Dendritic cell treated with granulocyte-macrophage colony-stimulating factor and Interleukin-4, amounts not matched to agents 40 ng/mL and 50 ng/mL, for 4 days (primary cell): Measurements from ENCODE around the gene DNAH8.

Experiments used
- H3K27ac Mint-ChIP-seq: one replicate; pipeline ENCODE4 v1.8.0; 2022; ENCODE audit warnings: mild to moderate bottlenecking, mixed read lengths
- H3K27me3 Mint-ChIP-seq: one replicate; pipeline ENCODE4 v1.8.0; 2022; ENCODE audit warnings: mild to moderate bottlenecking, mixed read lengths
- H3K36me3 Mint-ChIP-seq: one replicate; pipeline ENCODE4 v1.8.0; 2022; ENCODE audit warnings: low read depth, mixed read lengths
- H3K4me1 Mint-ChIP-seq: one replicate; pipeline ENCODE4 v1.8.0; 2022; ENCODE audit warnings: low read depth, mixed read lengths
- H3K4me3 Mint-ChIP-seq: one replicate; pipeline ENCODE4 v1.8.0; 2022; ENCODE audit warnings: mild to moderate bottlenecking, moderate library complexity, mixed read lengths
- H3K9me3 Mint-ChIP-seq: one replicate; pipeline ENCODE4 v1.8.0; 2022; ENCODE audit warnings: mixed read lengths
- intact Hi-C: fragments of 100-400 bp; cut with micrococcal nuclease; formaldehyde crosslinking; loops from one replicate; pipeline ENCODE4 v1.15.0; 2022

DNAH8 gene

DNA sequence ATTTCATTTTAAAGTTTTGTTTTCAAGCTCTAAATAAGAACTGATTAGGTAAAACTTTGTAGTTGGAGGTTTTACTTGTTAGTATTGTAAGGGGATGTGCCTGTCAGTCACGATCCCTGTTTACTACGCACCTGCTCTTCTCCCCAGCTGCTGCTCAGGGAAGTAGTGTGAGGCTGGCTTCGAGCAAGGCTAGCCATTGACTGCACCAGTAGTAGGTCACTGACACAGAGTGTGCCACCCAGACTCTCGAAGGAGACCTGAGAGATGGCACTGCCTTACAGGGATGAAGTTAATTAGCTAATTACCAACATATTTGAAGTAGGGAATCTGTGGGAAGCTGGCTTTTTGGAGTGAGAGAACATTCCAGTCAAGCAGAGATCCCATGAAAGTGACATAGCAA, 89.2 kb downstream of the DNAH8 start:
- peaks cover 24% of the 10 kb centered on the region for H3K27me3 Mint-ChIP-seq
- intact Hi-C loops, result no loop called here
- no peaks in the 10 kb centered on the region for H3K4me1 Mint-ChIP-seq
- H3K36me3 Mint-ChIP-seq, result no peaks in the 10 kb centered on the region
- H3K9me3 Mint-ChIP-seq, result no peaks in the 10 kb centered on the region
- H3K4me3 Mint-ChIP-seq, result no peak overlapping the region
- no peak overlapping the region for H3K27ac Mint-ChIP-seq

DNA sequence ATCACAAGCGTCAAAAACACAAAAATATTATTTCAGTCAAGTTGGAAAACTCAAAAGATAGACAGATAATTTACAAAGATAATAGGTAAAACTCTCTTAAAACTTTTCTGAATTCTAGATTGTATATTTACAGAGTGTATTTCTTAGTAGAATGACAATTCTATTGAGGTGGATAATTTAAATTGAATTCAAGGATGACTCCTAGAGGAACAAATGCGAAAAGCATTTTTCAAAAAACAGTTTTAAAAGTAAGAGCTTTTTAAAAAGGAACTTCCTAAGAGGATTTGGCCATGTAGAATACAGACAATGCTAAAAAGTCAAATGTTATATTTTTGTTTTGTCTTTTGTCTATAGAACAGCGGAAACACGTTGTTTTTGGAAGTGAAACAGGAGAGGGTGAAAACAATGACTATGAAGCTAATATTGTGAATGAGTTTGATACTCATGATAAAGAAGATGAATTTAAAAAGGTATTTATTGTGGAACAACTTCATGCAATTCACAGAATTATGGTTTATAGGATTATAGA, 90.1 kb downstream of the DNAH8 start:
- H3K27ac Mint-ChIP-seq, result no peak overlapping the region
- no peaks in the 10 kb centered on the region for H3K9me3 Mint-ChIP-seq
- intact Hi-C loops, result no loop called here
- H3K36me3 Mint-ChIP-seq, result no peaks in the 10 kb centered on the region
- H3K4me1 Mint-ChIP-seq, result no peaks in the 10 kb centered on the region
- H3K4me3 Mint-ChIP-seq, result no peak overlapping the region
- peaks cover 23% of the 10 kb centered on the region for H3K27me3 Mint-ChIP-seq

- no peaks in the 10 kb centered on the region for H3K36me3 Mint-ChIP-seq
- H3K4me1 Mint-ChIP-seq, result no peaks in the 10 kb centered on the region
- H3K27me3 Mint-ChIP-seq, result peaks cover 20% of the 10 kb centered on the region
- no peak overlapping the region for H3K4me3 Mint-ChIP-seq
- intact Hi-C loops, result no loop called here
- H3K27ac Mint-ChIP-seq, result no peak overlapping the region
- H3K9me3 Mint-ChIP-seq, result no peaks in the 10 kb centered on the region
These were observed 90.6 kb downstream of the DNAH8 start for GRCh38 chr6:38805692-38806091.

GRCh38 chr6:38806271-38806670, 91.2 kb downstream of the DNAH8 start:
- H3K4me1 Mint-ChIP-seq, result no peaks in the 10 kb centered on the region
- H3K36me3 Mint-ChIP-seq, result no peaks in the 10 kb centered on the region
- intact Hi-C loops, result no loop called here
- H3K27ac Mint-ChIP-seq, result no peak overlapping the region
- no peaks in the 10 kb centered on the region for H3K9me3 Mint-ChIP-seq
- peaks cover 26% of the 10 kb centered on the region for H3K27me3 Mint-ChIP-seq
- H3K4me3 Mint-ChIP-seq, result no peak overlapping the region

DNA sequence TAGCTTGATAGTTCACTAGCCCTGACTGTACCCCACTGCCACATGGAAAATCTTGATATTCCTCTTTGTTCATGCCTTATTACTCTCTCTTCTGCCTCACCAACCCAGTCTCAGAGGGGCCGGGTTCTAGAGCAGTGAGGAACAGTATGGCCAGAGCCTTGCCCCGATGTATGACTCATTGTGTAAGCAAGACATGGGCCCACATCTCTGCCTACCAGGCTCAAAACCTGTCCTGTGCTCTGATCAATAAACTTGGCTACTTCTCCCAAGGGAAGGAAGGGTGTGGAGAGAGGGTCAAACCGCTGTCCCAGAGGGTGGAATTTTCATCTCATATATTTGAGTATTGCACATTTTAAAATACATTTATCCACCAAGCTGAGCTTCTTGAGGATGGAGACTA, 91.7 kb downstream of the DNAH8 start:
- intact Hi-C loops, result no loop called here
- Mint-ChIP-seq H3K27ac (no peak overlapping the region), H3K9me3 (no peaks in the 10 kb centered on the region), H3K4me3 (no peak overlapping the region), H3K27me3 (peaks cover 26% of the 10 kb centered on the region), H3K36me3 (no peaks in the 10 kb centered on the region), H3K4me1 (no peaks in the 10 kb centered on the region)

DNA sequence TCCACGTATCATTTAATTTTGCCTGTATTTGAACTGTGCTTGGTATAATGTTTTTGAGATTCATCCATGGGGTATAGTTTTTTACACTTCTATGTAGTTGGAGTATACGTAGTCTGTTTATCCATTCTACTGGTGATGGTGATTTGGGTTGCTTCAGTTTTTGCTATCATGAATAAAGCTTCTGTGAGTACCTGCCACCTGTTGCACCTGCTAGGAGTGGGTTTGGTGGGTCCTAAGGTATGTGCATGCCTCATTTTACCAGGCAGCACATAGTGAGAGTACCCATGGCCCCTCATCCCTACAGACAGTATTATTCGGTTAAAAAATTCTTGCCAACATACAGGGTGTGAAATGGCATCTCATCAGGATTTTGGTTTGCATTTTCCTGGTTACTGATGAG, 92.9 kb downstream of the DNAH8 start:
- Mint-ChIP-seq H3K4me3 (no peak overlapping the region), H3K36me3 (no peaks in the 10 kb centered on the region), H3K9me3 (no peaks in the 10 kb centered on the region), H3K27me3 (peaks cover 28% of the 10 kb centered on the region), H3K4me1 (no peaks in the 10 kb centered on the region), H3K27ac (no peak overlapping the region)
- intact Hi-C loops, result no loop called here

DNA sequence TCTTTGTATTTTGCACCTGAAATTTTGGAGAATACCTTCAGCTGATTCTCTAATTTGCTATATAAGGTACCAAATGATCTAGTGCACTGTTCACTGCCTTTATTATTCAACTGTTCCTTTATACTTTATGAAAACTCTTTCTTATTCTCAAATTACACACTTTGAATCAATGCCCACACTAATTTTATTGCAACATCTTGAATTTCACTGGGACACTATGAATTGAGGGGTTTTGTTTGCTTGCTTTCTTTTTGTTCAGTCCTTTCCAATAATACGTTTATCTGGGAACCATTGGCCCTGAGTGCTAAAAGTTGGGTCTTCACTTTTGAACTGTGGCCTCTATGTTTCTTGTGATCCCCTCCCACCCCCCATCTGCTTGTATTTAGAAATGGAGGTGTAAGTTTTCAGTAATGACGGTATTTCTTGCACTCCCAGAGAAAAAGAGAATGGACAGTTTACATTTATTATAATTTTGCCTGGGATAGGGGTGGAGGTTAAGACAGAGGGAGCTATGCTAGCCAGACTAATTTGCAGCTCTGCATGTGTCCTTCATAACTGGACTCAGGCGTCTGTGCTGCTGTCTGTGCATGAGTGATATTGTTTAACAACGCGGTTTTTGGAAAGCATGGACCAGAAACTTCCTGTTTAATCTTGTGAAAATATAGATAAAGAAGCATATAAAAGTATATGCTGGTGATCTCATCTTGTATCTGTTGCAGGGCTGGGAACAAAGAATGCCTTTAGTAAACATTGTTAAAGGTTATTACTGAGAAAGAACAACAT, 98.1 kb downstream of the DNAH8 start:
- intact Hi-C loops, result no loop called here

GRCh38 chr6:38814761-38815160, 99.7 kb downstream of the DNAH8 start:
- no peaks in the 10 kb centered on the region for H3K36me3 Mint-ChIP-seq
- H3K9me3 Mint-ChIP-seq, result no peaks in the 10 kb centered on the region
- no peak overlapping the region for H3K27ac Mint-ChIP-seq
- no peaks in the 10 kb centered on the region for H3K4me1 Mint-ChIP-seq
- peaks cover 27% of the 10 kb centered on the region for H3K27me3 Mint-ChIP-seq
- intact Hi-C loops, result no loop called here
- H3K4me3 Mint-ChIP-seq, result no peak overlapping the region

More for the DNA sequence above, 98.1 kb downstream of the DNAH8 start:
- Mint-ChIP-seq H3K27ac (no peak overlapping the region), H3K36me3 (no peaks in the 10 kb centered on the region), H3K4me1 (no peaks in the 10 kb centered on the region), H3K4me3 (no peak overlapping the region), H3K27me3 (peaks cover 25% of the 10 kb centered on the region), H3K9me3 (no peaks in the 10 kb centered on the region)

- H3K9me3 Mint-ChIP-seq, result no peaks in the 10 kb centered on the region
- H3K27me3 Mint-ChIP-seq, result peaks cover 27% of the 10 kb centered on the region
- H3K4me3 Mint-ChIP-seq, result no peak overlapping the region
- H3K4me1 Mint-ChIP-seq, result no peaks in the 10 kb centered on the region
- H3K27ac Mint-ChIP-seq, result no peak overlapping the region
- H3K36me3 Mint-ChIP-seq, result no peaks in the 10 kb centered on the region
- intact Hi-C loops, result no loop called here
These were observed 100.1 kb downstream of the DNAH8 start for GRCh38 chr6:38815250-38815649.

- Mint-ChIP-seq H3K4me1 (no peaks in the 10 kb centered on the region), H3K27me3 (peaks cover 13% of the 10 kb centered on the region), H3K27ac (no peak overlapping the region), H3K36me3 (no peaks in the 10 kb centered on the region), H3K4me3 (no peak overlapping the region), H3K9me3 (no peaks in the 10 kb centered on the region)
- intact Hi-C loops, result no loop called here
These were observed 103.6 kb downstream of the DNAH8 start for GRCh38 chr6:38818691-38819090.

- Mint-ChIP-seq H3K36me3 (no peaks in the 10 kb centered on the region), H3K27ac (no peak overlapping the region), H3K4me1 (no peaks in the 10 kb centered on the region), H3K4me3 (no peak overlapping the region), H3K9me3 (no peaks in the 10 kb centered on the region), H3K27me3 (peaks cover 7% of the 10 kb centered on the region)
- intact Hi-C loops, result no loop called here
These were observed 107.9 kb downstream of the DNAH8 start for GRCh38 chr6:38822963-38823362.

DNA sequence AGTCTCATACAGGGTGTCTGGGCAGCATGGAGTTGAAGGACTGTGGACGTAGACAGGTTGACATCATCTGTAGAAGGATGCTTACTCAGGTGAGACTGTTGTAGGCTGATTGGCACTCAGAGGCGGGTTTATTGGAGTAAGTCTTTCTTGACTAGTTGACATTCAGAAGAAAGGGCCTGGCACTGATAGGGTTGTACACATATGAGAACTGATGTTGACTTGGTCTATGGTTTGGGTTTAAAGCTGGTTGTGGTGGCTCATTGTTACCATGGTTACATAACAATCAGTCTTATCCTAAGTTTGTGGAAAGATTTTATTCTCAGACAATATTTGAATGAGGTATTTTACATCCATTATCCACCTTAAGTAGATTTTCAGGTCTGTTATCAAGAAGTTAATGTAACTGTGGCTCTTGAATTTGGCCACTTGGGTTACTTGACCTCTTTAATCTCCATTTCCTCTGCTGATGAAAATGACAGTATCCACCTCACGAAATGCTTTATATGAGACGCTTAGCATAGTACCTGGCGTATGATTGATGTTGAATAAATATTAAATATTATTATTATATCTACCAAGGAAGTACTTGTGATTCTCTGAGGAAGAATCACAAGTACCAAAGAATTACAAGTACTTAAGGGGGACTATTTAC, 109.3 kb downstream of the DNAH8 start:
- H3K27ac Mint-ChIP-seq, result no peak overlapping the region

DNA sequence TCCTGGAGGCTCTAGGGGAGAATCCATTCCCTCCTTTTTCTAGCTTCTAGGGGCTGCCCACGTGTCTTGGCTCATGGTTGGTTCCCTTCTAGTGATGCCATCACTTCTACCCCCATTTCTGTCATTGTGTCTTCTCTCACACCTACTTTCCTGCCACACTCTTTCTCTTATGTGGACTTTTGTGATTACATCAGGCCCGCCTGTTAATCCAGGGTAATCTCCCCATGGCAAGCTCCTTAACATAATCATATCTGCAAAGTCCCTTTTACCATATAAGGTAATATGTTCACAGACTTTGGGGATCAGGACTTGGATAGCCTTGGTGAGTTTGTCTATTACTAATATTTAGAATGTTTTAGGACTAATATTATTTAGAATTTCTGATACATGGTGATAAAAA, 111.9 kb downstream of the DNAH8 start:
- intact Hi-C loops, result no loop called here
- Mint-ChIP-seq H3K36me3 (no peaks in the 10 kb centered on the region), H3K27ac (no peak overlapping the region), H3K27me3 (peaks cover 9% of the 10 kb centered on the region), H3K9me3 (peaks cover 10% of the 10 kb centered on the region), H3K4me3 (no peak overlapping the region), H3K4me1 (no peaks in the 10 kb centered on the region)

More for the DNA sequence above, 109.3 kb downstream of the DNAH8 start:
- H3K27me3 Mint-ChIP-seq, result peaks cover 6% of the 10 kb centered on the region
- peaks cover under 1% of the 10 kb centered on the region for H3K9me3 Mint-ChIP-seq
- no peaks in the 10 kb centered on the region for H3K4me1 Mint-ChIP-seq
- intact Hi-C loops, result no loop called here
- no peaks in the 10 kb centered on the region for H3K36me3 Mint-ChIP-seq
- no peak overlapping the region for H3K4me3 Mint-ChIP-seq

DNA sequence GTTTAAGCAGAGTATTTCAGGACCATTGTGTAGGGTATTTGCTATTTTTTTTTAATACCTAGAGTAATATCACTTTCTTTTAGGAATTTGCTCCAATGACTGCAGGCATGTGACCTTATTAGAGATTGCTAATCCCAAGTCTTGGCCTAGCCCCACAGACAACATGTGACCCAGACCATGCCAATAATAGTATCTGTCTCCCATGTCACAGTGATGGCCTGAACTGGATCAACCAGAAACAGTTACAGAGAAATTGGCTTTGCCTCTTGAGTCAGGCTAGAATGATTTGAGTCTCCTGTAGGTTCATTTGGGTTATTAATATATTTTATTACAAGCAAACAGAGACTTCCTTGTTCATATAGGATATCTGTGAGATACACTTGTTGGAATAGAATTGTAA, 116.8 kb downstream of the DNAH8 start:
- Mint-ChIP-seq H3K9me3 (peaks cover 10% of the 10 kb centered on the region), H3K4me3 (no peak overlapping the region)
- intact Hi-C loops, result no loop called here

More for the DNA sequence above, 116.8 kb downstream of the DNAH8 start:
- Mint-ChIP-seq H3K36me3 (no peaks in the 10 kb centered on the region), H3K27ac (no peak overlapping the region), H3K4me1 (no peaks in the 10 kb centered on the region), H3K27me3 (peaks cover 8% of the 10 kb centered on the region)
